ENCODE data around the gene STH.
A peak's percentile ranks its signal among the peaks of the same experiment; 100 is the strongest.

Gene STH

DNA sequence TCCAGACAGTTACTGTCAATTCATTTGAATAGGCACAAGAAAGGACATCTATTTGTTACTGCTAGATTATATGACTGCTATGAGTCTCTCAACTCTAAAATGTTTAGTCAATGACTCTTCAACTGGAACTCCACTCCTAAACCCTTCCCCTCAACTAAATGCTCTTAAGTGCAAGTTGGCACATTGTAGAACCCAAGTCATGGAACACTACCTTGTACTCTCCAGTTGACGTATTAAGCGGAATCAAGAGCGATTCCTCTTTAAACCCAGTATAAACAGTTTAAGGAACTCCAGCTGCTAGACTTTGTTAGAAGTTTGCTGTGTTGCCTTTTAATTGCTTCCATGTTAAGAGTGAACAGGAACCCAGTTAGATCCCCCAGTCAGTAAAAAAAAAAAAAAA is 44.6 kb downstream of the STH start:
- Histone ChIP-seq H3K36me3 (peaks cover 66% of the 10 kb centered on the region), H3K27me3 (no peaks in the 10 kb centered on the region), H3K9me3 (no peaks in the 10 kb centered on the region), H3K4me3 (ENCODE audit: low read depth, low read length) (no peak overlapping the region), H3K4me1 (no peaks in the 10 kb centered on the region)
- no peak for DNase-seq
- TF ChIP-seq, protein P1, sequence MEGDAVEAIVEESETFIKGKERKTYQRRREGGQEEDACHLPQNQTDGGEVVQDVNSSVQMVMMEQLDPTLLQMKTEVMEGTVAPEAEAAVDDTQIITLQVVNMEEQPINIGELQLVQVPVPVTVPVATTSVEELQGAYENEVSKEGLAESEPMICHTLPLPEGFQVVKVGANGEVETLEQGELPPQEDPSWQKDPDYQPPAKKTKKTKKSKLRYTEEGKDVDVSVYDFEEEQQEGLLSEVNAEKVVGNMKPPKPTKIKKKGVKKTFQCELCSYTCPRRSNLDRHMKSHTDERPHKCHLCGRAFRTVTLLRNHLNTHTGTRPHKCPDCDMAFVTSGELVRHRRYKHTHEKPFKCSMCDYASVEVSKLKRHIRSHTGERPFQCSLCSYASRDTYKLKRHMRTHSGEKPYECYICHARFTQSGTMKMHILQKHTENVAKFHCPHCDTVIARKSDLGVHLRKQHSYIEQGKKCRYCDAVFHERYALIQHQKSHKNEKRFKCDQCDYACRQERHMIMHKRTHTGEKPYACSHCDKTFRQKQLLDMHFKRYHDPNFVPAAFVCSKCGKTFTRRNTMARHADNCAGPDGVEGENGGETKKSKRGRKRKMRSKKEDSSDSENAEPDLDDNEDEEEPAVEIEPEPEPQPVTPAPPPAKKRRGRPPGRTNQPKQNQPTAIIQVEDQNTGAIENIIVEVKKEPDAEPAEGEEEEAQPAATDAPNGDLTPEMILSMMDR (IDR thresholded peaks at IDR 0.05; ENCODE audit: low read depth, low read length), result no peak

DNA sequence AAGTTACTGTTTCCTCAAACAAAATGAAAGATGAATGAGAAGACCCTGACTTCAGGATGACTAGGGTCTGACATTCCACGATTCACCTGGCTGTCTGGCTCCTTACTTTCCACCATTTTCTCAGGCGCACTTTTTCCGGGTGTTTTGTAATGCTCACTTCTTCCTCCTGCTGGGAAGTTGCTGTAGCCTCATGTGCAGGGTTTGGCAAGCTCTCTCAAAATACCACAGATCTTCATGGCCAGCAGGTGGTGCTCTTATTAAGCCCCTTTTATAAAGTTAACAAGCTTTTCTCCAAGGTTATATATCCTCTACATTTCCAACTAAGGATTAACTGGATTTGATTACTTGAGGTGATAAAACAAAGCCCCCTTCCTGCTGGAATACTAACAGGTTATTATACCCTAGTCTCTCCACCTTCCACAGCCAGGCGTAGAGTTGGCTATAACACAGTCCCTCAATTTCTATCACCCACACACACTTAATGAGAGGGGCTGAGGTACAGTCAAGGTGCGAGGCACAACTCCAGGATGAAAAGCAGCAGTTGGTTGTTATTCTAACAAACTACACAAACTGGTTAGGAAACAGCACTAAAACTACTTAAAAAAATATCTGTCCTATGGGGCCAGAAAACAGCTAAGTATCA is 45.4 kb downstream of the STH start:
- DNase-seq, result peak; percentile 71
- H3K27me3 ChIP-seq, result no peaks in the 10 kb centered on the region
- H3K4me3 ChIP-seq (ENCODE audit: low read depth, low read length), result no peak overlapping the region
- peaks cover 63% of the 10 kb centered on the region for H3K36me3 ChIP-seq
- H3K4me1 ChIP-seq, result no peaks in the 10 kb centered on the region
- no peaks in the 10 kb centered on the region for H3K9me3 ChIP-seq
- TF ChIP-seq, protein P1 (IDR thresholded peaks at IDR 0.05; ENCODE audit: low read depth, low read length), result peak; percentile 91

DNA sequence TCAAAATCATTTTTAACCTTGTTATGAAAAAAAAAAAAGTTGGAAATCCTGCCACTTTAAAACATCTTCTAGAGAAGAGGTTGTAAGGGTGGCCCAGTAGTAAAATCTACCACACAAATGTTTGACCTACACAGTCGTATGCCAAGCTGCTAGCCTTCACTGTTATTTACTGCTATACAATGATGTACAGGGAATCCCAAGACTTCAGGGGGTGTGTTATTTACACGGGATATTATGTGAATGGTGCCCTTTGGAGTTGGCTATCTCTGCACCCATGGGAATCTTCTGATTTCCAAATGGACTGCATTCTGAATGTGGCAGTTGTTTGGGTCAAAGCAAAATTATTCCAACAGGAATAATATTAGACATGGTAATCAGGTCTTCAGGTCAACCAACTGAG is 45.9 kb downstream of the STH start:
- peaks cover 63% of the 10 kb centered on the region for H3K36me3 ChIP-seq
- no peaks in the 10 kb centered on the region for H3K4me1 ChIP-seq
- no peaks in the 10 kb centered on the region for H3K9me3 ChIP-seq
- TF ChIP-seq, protein P1 (IDR thresholded peaks at IDR 0.05; ENCODE audit: low read depth, low read length), result no peak
- no peaks in the 10 kb centered on the region for H3K27me3 ChIP-seq
- no peak overlapping the region for H3K4me3 ChIP-seq (ENCODE audit: low read depth, low read length)
- DNase-seq, result no peak

DNA sequence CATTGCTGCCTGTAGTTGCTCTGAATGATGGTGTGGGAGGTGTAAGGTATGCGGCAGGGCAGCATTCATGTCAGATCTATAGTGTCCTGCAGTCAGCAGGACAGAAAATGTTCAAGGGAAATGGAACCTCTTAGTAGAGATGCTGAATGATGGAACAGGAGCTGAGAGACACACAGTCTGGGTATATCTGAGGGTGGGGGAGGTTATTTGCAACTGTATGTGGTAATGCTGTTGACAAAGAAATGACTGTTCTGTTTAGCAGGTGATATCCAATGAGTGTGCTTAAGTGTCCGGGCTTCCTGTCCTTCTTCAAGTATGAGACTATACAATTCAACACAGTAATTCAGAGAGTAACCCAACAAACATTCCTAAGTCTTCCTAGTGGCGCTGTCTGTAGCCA is 46.6 kb downstream of the STH start:
- no peak for DNase-seq
- Histone ChIP-seq H3K4me1 (no peaks in the 10 kb centered on the region), H3K4me3 (ENCODE audit: low read depth, low read length) (no peak overlapping the region), H3K27me3 (no peaks in the 10 kb centered on the region), H3K36me3 (peaks cover 63% of the 10 kb centered on the region), H3K9me3 (no peaks in the 10 kb centered on the region)
- TF ChIP-seq, protein P1 (IDR thresholded peaks at IDR 0.05; ENCODE audit: low read depth, low read length), result no peak

DNA sequence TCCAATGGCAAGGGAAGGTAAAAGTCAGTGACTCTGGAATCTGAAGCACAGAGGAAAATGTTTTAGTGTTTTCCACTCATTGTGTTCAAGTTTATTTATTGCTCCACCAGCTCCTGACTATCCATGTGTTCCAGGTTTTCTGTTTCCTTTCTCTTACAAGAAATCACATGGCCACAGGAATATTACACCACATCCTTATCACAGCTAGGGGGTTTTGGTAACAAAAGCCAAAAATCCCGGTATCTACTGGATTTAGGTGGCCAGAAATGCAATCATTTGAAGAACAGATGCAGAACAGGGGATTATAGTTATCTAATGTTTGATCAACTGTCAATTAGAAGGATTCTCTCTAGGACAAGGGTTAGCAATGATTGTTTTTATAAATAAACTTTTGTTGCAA is 47.9 kb downstream of the STH start:
- Histone ChIP-seq H3K4me3 (ENCODE audit: low read depth, low read length) (no peak overlapping the region), H3K9me3 (no peaks in the 10 kb centered on the region), H3K27me3 (no peaks in the 10 kb centered on the region), H3K36me3 (peaks cover 68% of the 10 kb centered on the region), H3K4me1 (no peaks in the 10 kb centered on the region)
- no peak for DNase-seq
- TF ChIP-seq, protein P1 (IDR thresholded peaks at IDR 0.05; ENCODE audit: low read depth, low read length), result no peak

DNA sequence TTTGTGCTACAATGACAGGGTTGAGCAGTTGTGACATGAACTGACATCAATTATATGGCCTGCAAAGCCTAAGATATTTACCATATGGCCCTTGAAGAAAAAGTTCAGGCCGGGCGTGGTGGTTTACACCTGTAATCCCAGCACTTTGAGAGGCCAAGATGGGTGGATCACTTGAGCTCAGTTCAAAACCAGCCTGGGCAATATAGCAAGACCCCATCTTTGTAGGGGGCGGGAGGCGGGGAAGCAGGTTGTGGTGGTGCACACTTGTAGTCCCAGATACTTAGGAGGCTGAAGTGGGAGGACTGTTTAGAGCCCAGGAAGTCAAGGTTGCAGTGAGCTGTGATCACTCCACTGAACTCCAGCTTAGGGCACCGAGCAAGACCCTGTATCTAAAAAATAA is 48.3 kb downstream of the STH start:
- Histone ChIP-seq H3K36me3 (peaks cover 68% of the 10 kb centered on the region), H3K27me3 (no peaks in the 10 kb centered on the region), H3K4me3 (ENCODE audit: low read depth, low read length) (no peak overlapping the region), H3K4me1 (no peaks in the 10 kb centered on the region), H3K9me3 (no peaks in the 10 kb centered on the region)
- no peak for DNase-seq
- TF ChIP-seq, protein P1 (IDR thresholded peaks at IDR 0.05; ENCODE audit: low read depth, low read length), result no peak

All from BE2C (cell line).